A549 treated with Hydrocortisone at 1 μM for 4 hours (cell line): ENCODE measurements around the gene HSPH1. TPM values are rescaled to one million over a fixed set of nuclear protein-coding genes. Genes with fewer than 3 reads are reported as not detected.

ENCODE experiments used
- total RNA-seq: library from RNA; stranded (reverse); fragments of 200-300 nt; extraction: Qiagen RNA extraction; gene quantifications from 5 replicates; pipeline ENCODE4 v1.2.3, GENCODE V29; 2022

Gene HSPH1
- 88.2 to 108 TPM (median 89.2 TPM) in 5 replicates for total RNA-seq

GRCh38 chr13:31161557-31162150 lies at the start of gene HSPH1:
TSS of gene HSPH1 (minus strand) at chr13:31161904. CDS start at chr13:31161582, 322 bp downstream.

GRCh38 chr13:31199849-31200636 lies 38.3 kb upstream of the HSPH1 start, which contains the start of gene B3GLCT:
TSS of gene B3GLCT (plus strand) at chr13:31199975. CDS start at chr13:31200085, 110 bp downstream.

Other genes starting within 250 kb of the HSPH1 start
- not detected in 5 replicates for gene TEX26, start 229.2 kb downstream of the HSPH1 start, total RNA-seq
- gene B3GLCT, start 38.1 kb upstream of the HSPH1 start, total RNA-seq, result 4.2 to 5.9 TPM (median 5.2 TPM) in 5 replicates